T-helper 17 cell (primary cell): ENCODE results near the gene CRB1. TPM values are rescaled to one million over a fixed set of nuclear protein-coding genes. Genes with fewer than 3 reads are reported as not detected.
A peak's percentile ranks its signal among the peaks of the same experiment; 100 is the strongest.

Experiments
- ATAC-seq: fragments of 150-1000 bp; cut with Tn5 transposase; 2 replicates; pipeline ENCODE4 v1.10.0; 2021; ENCODE audit warnings: mild to moderate bottlenecking, moderate library complexity
- DNase-seq, 3 donors: peaks; one replicate each; pipeline versions ENCODE4 v3.0.0 to v3.0.0-alpha.2; 2020 to 2021
- H3K9me3 ChIP-seq: one replicate; pipeline ENCODE4 v1.7.0; 2013; ENCODE audit warnings: low read length, mild to moderate bottlenecking; ENCODE audit not compliant: control insufficient read depth, poor library complexity, severe bottlenecking
- H3K27ac Mint-ChIP-seq: one replicate; pipeline ENCODE4 v1.8.0; 2022; ENCODE audit warnings: mild to moderate bottlenecking, moderate library complexity, mixed read lengths
- H3K27me3 Mint-ChIP-seq: one replicate; pipeline ENCODE4 v1.8.0; 2022; ENCODE audit warnings: mixed read lengths
- H3K36me3 Mint-ChIP-seq: one replicate; pipeline ENCODE4 v1.8.0; 2022; ENCODE audit warnings: low read depth, mixed read lengths
- H3K4me1 Mint-ChIP-seq: one replicate; pipeline ENCODE4 v1.8.0; 2022; ENCODE audit warnings: mild to moderate bottlenecking, mixed read lengths
- H3K4me3 Mint-ChIP-seq: one replicate; pipeline ENCODE4 v1.8.0; 2022; ENCODE audit warnings: mild to moderate bottlenecking, moderate library complexity, mixed read lengths
- total RNA-seq, 4 donors: library from RNA in 2 of 4; stranded (reverse) in 2 of 4; gene quantifications; one replicate each; pipeline ENCODE4 v1.2.3 and lab custom pipeline; 2022 to 2026

CRB1 gene
- total RNA-seq, 2 donors from 2014 or later: 0.55 TPM; not detected in 1

GRCh38 chr1:197339106-197340060 lies 71.3 kb downstream of the CRB1 start:
- peaks cover 5% of the 10 kb centered on the region for H3K27me3 Mint-ChIP-seq
- H3K4me1 Mint-ChIP-seq: peaks cover 4% of the 10 kb centered on the region
- no peak overlapping the region for H3K4me3 Mint-ChIP-seq
- ATAC-seq (no peak), DNase-seq (no peak)
- peaks cover 3% of the 10 kb centered on the region for H3K36me3 Mint-ChIP-seq
- H3K9me3 ChIP-seq: no peaks in the 10 kb centered on the region
- no peak overlapping the region for H3K27ac Mint-ChIP-seq

GRCh38 chr1:197341626-197342025 lies 73.6 kb downstream of the CRB1 start:
- H3K27me3 Mint-ChIP-seq: peaks cover 9% of the 10 kb centered on the region
- no peak for DNase-seq

GRCh38 chr1:197342044-197342565 lies 74.1 kb downstream of the CRB1 start:
- Mint-ChIP-seq H3K27ac (no peak overlapping the region), H3K4me3 (no peak overlapping the region), H3K27me3 (peaks cover 9% of the 10 kb centered on the region), H3K36me3 (peaks cover 3% of the 10 kb centered on the region), H3K4me1 (peaks cover 4% of the 10 kb centered on the region)
- DNase-seq (no peak), ATAC-seq (no peak)
- no peaks in the 10 kb centered on the region for H3K9me3 ChIP-seq

More at GRCh38 chr1:197341626-197342025, 73.6 kb downstream of the CRB1 start:
- ATAC-seq: no peak
- peaks cover 4% of the 10 kb centered on the region for H3K4me1 Mint-ChIP-seq
- H3K4me3 Mint-ChIP-seq: no peak overlapping the region
- no peak overlapping the region for H3K27ac Mint-ChIP-seq
- H3K36me3 Mint-ChIP-seq: peaks cover 3% of the 10 kb centered on the region
- H3K9me3 ChIP-seq: no peaks in the 10 kb centered on the region

GRCh38 chr1:197342669-197343068 lies 74.6 kb downstream of the CRB1 start:
- H3K36me3 Mint-ChIP-seq: peaks cover 3% of the 10 kb centered on the region
- peaks cover 4% of the 10 kb centered on the region for H3K4me1 Mint-ChIP-seq
- peaks cover 9% of the 10 kb centered on the region for H3K27me3 Mint-ChIP-seq
- no peak overlapping the region for H3K4me3 Mint-ChIP-seq
- ATAC-seq (no peak), DNase-seq (no peak)
- H3K27ac Mint-ChIP-seq: no peak overlapping the region
- no peaks in the 10 kb centered on the region for H3K9me3 ChIP-seq

GRCh38 chr1:197343663-197344273 lies 75.7 kb downstream of the CRB1 start:
- DNase-seq (no peak), ATAC-seq (no peak)
- H3K36me3 Mint-ChIP-seq: peaks cover 3% of the 10 kb centered on the region
- peaks cover 9% of the 10 kb centered on the region for H3K27me3 Mint-ChIP-seq
- no peaks in the 10 kb centered on the region for H3K9me3 ChIP-seq
- no peak overlapping the region for H3K27ac Mint-ChIP-seq
- no peak overlapping the region for H3K4me3 Mint-ChIP-seq
- peaks cover 4% of the 10 kb centered on the region for H3K4me1 Mint-ChIP-seq

GRCh38 chr1:197351821-197352440 lies 83.9 kb downstream of the CRB1 start:
- Mint-ChIP-seq H3K27ac (no peak overlapping the region), H3K27me3 (no peaks in the 10 kb centered on the region), H3K36me3 (no peaks in the 10 kb centered on the region), H3K4me1 (peaks cover 6% of the 10 kb centered on the region), H3K4me3 (no peak overlapping the region)
- DNase-seq (no peak), ATAC-seq (no peak)
- no peaks in the 10 kb centered on the region for H3K9me3 ChIP-seq

- H3K27me3 Mint-ChIP-seq: no peaks in the 10 kb centered on the region
- ATAC-seq: no peak
These were observed 87.4 kb downstream of the CRB1 start for GRCh38 chr1:197355248-197355995.

GRCh38 chr1:197356723-197357533 lies 88.9 kb downstream of the CRB1 start:
- no peak overlapping the region for H3K4me3 Mint-ChIP-seq
- peaks cover 2% of the 10 kb centered on the region for H3K4me1 Mint-ChIP-seq
- no peaks in the 10 kb centered on the region for H3K27me3 Mint-ChIP-seq
- DNase-seq (no peak), ATAC-seq (peak; percentile 58)
- no peaks in the 10 kb centered on the region for H3K36me3 Mint-ChIP-seq
- H3K27ac Mint-ChIP-seq: no peak overlapping the region
- no peaks in the 10 kb centered on the region for H3K9me3 ChIP-seq

More at GRCh38 chr1:197355248-197355995, 87.4 kb downstream of the CRB1 start:
- Mint-ChIP-seq H3K4me3 (no peak overlapping the region), H3K27ac (no peak overlapping the region), H3K4me1 (peaks cover 6% of the 10 kb centered on the region), H3K36me3 (no peaks in the 10 kb centered on the region)
- no peak for DNase-seq
- H3K9me3 ChIP-seq: no peaks in the 10 kb centered on the region

- ATAC-seq: no peak
- Mint-ChIP-seq H3K4me3 (no peak overlapping the region), H3K36me3 (no peaks in the 10 kb centered on the region), H3K27ac (no peak overlapping the region), H3K4me1 (peaks cover 2% of the 10 kb centered on the region), H3K27me3 (no peaks in the 10 kb centered on the region)
- DNase-seq: no peak
- no peaks in the 10 kb centered on the region for H3K9me3 ChIP-seq
These were observed 90.9 kb downstream of the CRB1 start for GRCh38 chr1:197358959-197359358.

GRCh38 chr1:197360068-197360467 lies 92.0 kb downstream of the CRB1 start:
- Mint-ChIP-seq H3K36me3 (no peaks in the 10 kb centered on the region), H3K27me3 (no peaks in the 10 kb centered on the region), H3K4me3 (no peak overlapping the region), H3K27ac (no peak overlapping the region), H3K4me1 (peaks cover 2% of the 10 kb centered on the region)
- ATAC-seq: no peak
- DNase-seq: no peak
- no peaks in the 10 kb centered on the region for H3K9me3 ChIP-seq

- no peaks in the 10 kb centered on the region for H3K9me3 ChIP-seq
- Mint-ChIP-seq H3K4me1 (no peaks in the 10 kb centered on the region), H3K27ac (peak overlapping the region; percentile 8), H3K36me3 (no peaks in the 10 kb centered on the region), H3K4me3 (no peak overlapping the region), H3K27me3 (peaks cover 6% of the 10 kb centered on the region)
- no peak for ATAC-seq
- no peak for DNase-seq
These were observed 94.8 kb downstream of the CRB1 start for GRCh38 chr1:197362871-197363270.

GRCh38 chr1:197363855-197364254 lies 95.8 kb downstream of the CRB1 start:
- Mint-ChIP-seq H3K27me3 (peaks cover 7% of the 10 kb centered on the region), H3K27ac (no peak overlapping the region), H3K4me3 (no peak overlapping the region), H3K36me3 (no peaks in the 10 kb centered on the region), H3K4me1 (no peaks in the 10 kb centered on the region)
- no peak for ATAC-seq
- DNase-seq: no peak
- H3K9me3 ChIP-seq: no peaks in the 10 kb centered on the region
